Measurements from ENCODE around the gene PLXNB3. TPM values are rescaled to one million over a fixed set of nuclear protein-coding genes. Genes with fewer than 3 reads are reported as not detected.

PLXNB3 gene
- total and polyA plus RNA-seq, 2 donors (not counting 1 experiment from before 2014, with no cell fraction given): 0.25 TPM; not detected in 1

DNA sequence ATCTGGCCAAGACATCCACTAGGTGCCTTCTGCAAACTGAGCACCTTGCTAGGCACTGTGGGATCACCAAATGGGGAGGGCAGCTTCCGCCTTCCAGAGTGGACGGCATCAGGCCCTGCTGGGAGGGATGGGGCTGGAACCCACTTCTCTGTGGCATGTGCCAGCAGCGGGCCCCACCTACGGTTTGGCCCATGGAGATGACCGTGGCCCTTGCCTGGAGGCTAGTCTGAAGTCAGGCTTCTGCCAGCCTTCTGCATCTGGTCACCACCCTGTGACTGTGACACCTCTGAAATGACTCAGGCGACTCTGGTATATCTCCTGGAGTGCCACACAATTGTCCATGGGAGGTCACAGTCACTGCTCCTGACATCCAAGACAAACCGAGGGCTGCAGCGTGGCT, 37.6 kb downstream of the PLXNB3 start:
- Histone ChIP-seq H3K9ac (ENCODE audit: low read length) (no peak overlapping the region), H3K36me3 (replicated peaks in 1 of 2; ENCODE audit: control extremely low read depth in 1 of 2, control insufficient read depth in 1 of 2, extremely low read depth in 1 of 2, insufficient read depth in 2 of 2, low read length in 1 of 2) (peaks cover 0 to 15% of the 10 kb centered on the region in 2 experiments), H3K4me1 (ENCODE audit: control insufficient read depth in 2 of 2, insufficient read depth in 2 of 2, low read length in 2 of 2) (no peaks in the 10 kb centered on the region), H3K79me2 (ENCODE audit: control insufficient read depth, insufficient read depth, low read length) (peaks cover 3% of the 10 kb centered on the region), H3K4me3 (ENCODE audit: control extremely low read depth in 1 of 5, extremely low read depth in 1 of 5, insufficient read depth in 1 of 5, low read depth in 2 of 5, low read length in 4 of 5) (no peak overlapping the region), H3K27me3 (replicated peaks in 1 of 4; ENCODE audit: control extremely low read depth in 1 of 4, control insufficient read depth in 3 of 4, insufficient read depth in 4 of 4, low read length in 3 of 4) (no peaks in the 10 kb centered on the region), H3K4me2 (replicated peaks; ENCODE audit: low read depth, low read length, poor library complexity, severe bottlenecking) (no peak overlapping the region), H2AFZ (ENCODE audit: insufficient read depth, low read depth, low read length, poor library complexity, severe bottlenecking) (no peak overlapping the region), H3K9me3 (ENCODE audit: control extremely low read depth in 1 of 3, control insufficient read depth in 2 of 3, insufficient read depth in 1 of 3, low read length in 2 of 3) (no peaks in the 10 kb centered on the region), H3K27ac (ENCODE audit: low read length in 2 of 2) (no peak overlapping the region), H4K20me1 (ENCODE audit: control insufficient read depth, insufficient read depth, low read length, poor library complexity, severe bottlenecking) (no peaks in the 10 kb centered on the region)
- WGBS (ENCODE audit: insufficient coverage): 94% methylated on average over 5 of the region's 8 CpGs
- Mint-ChIP-seq H3K27ac (no peak overlapping the region), H3K27me3 (no peaks in the 10 kb centered on the region), H3K4me1 (no peaks in the 10 kb centered on the region), H3K4me3 (no peak overlapping the region), H3K9me3 (ENCODE audit: insufficient read depth) (no peaks in the 10 kb centered on the region)
- CTCF ChIA-PET: no interaction called here
- no peak for TF ChIP-seq EZH2 (IDR thresholded peaks at IDR 0.05; ENCODE audit: borderline replicate concordance, insufficient read depth, low read depth, low read length, poor library complexity, severe bottlenecking)
- TF ChIP-seq, protein P1, sequence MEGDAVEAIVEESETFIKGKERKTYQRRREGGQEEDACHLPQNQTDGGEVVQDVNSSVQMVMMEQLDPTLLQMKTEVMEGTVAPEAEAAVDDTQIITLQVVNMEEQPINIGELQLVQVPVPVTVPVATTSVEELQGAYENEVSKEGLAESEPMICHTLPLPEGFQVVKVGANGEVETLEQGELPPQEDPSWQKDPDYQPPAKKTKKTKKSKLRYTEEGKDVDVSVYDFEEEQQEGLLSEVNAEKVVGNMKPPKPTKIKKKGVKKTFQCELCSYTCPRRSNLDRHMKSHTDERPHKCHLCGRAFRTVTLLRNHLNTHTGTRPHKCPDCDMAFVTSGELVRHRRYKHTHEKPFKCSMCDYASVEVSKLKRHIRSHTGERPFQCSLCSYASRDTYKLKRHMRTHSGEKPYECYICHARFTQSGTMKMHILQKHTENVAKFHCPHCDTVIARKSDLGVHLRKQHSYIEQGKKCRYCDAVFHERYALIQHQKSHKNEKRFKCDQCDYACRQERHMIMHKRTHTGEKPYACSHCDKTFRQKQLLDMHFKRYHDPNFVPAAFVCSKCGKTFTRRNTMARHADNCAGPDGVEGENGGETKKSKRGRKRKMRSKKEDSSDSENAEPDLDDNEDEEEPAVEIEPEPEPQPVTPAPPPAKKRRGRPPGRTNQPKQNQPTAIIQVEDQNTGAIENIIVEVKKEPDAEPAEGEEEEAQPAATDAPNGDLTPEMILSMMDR (IDR thresholded peaks at IDR 0.05): no peak
- no peak for DNase-seq
- no peak for ATAC-seq (ENCODE audit: low read depth)
- POLR2A ChIA-PET: no interaction called here
- intact Hi-C loops (cut with micrococcal nuclease): no loop called here

DNA sequence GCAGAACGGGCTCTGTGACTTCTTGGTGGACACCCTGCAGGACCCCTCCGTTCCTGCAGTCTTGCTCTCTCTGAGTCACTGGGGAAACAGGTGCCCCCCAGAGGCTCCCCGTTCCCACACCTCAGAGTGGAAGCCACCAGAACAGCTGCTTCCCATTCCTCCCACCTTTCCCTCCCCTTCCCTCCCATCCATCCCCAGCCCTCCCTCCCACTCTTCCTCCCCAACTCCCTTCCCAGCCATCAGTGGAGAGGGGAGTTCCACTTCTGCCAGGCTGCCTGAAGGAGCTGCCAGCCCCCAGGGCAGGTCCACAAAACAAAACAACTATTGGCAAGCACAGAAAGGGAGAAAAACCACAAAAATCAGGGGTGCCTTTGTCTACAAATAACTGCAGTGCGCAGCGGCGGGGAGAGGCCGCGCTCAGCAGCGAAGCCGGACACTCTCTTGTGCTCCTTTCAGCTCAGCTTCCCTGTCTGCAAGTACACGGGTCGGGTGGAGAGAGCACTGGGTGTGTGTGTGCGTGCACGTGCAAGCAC, 38.5 kb downstream of the PLXNB3 start:
- Mint-ChIP-seq H3K27me3 (no peaks in the 10 kb centered on the region), H3K4me3 (no peak overlapping the region), H3K4me1 (no peaks in the 10 kb centered on the region), H3K27ac (no peak overlapping the region), H3K9me3 (ENCODE audit: insufficient read depth) (no peaks in the 10 kb centered on the region)
- TF ChIP-seq, protein P1 (IDR thresholded peaks at IDR 0.05): no peak
- TF ChIP-seq EZH2 (IDR thresholded peaks at IDR 0.05; ENCODE audit: borderline replicate concordance, insufficient read depth, low read depth, low read length, poor library complexity, severe bottlenecking): no peak
- Histone ChIP-seq H3K27me3 (replicated peaks in 1 of 4; ENCODE audit: control extremely low read depth in 1 of 4, control insufficient read depth in 3 of 4, insufficient read depth in 4 of 4, low read length in 3 of 4) (no peaks in the 10 kb centered on the region), H3K9ac (ENCODE audit: low read length) (no peak overlapping the region), H3K27ac (ENCODE audit: low read length in 2 of 2) (no peak overlapping the region), H3K4me1 (ENCODE audit: control insufficient read depth in 2 of 2, insufficient read depth in 2 of 2, low read length in 2 of 2) (no peaks in the 10 kb centered on the region), H2AFZ (ENCODE audit: insufficient read depth, low read depth, low read length, poor library complexity, severe bottlenecking) (no peak overlapping the region), H4K20me1 (ENCODE audit: control insufficient read depth, insufficient read depth, low read length, poor library complexity, severe bottlenecking) (no peaks in the 10 kb centered on the region), H3K4me3 (ENCODE audit: control extremely low read depth in 1 of 5, extremely low read depth in 1 of 5, insufficient read depth in 1 of 5, low read depth in 2 of 5, low read length in 4 of 5) (no peak overlapping the region), H3K9me3 (ENCODE audit: control extremely low read depth in 1 of 3, control insufficient read depth in 2 of 3, insufficient read depth in 1 of 3, low read length in 2 of 3) (no peaks in the 10 kb centered on the region), H3K79me2 (ENCODE audit: control insufficient read depth, insufficient read depth, low read length) (no peaks in the 10 kb centered on the region), H3K4me2 (replicated peaks; ENCODE audit: low read depth, low read length, poor library complexity, severe bottlenecking) (no peak overlapping the region), H3K36me3 (replicated peaks in 1 of 2; ENCODE audit: control extremely low read depth in 1 of 2, control insufficient read depth in 1 of 2, extremely low read depth in 1 of 2, insufficient read depth in 2 of 2, low read length in 1 of 2) (peaks cover 0 to 7% of the 10 kb centered on the region in 2 experiments)
- POLR2A ChIA-PET: no interaction called here
- CTCF ChIA-PET: no interaction called here
- DNase-seq (no peak), ATAC-seq (ENCODE audit: low read depth) (no peak)
- WGBS (ENCODE audit: insufficient coverage): 18% methylated on average over 11 of the region's 14 CpGs
- intact Hi-C loops (cut with micrococcal nuclease): no loop called here

All from B cell (primary cell).